K562 (cell line): ENCODE measurements around the gene HSP90AA1. TPM values are rescaled to one million over a fixed set of nuclear protein-coding genes. Genes with fewer than 3 reads are reported as not detected.

ENCODE experiments used
- EP300 ChIP-seq: IDR thresholded peaks from 2 replicates; pipeline ENCODE4 v1.6.1; 2012; ENCODE audit warnings: low read length, improper control_type of control experiment
- ESRRA ChIP-seq: fragments of 450-650 bp; IDR thresholded peaks from 2 replicates; pipeline ENCODE4 v1.6.1; 2014; ENCODE audit warnings: low read depth, mild to moderate bottlenecking, moderate library complexity, borderline replicate concordance
- HNRNPUL1 ChIP-seq: fragments of 200-400 bp; formaldehyde crosslinking; IDR thresholded peaks from 2 replicates; pipeline ENCODE4 v1.6.1; 2017; ENCODE audit warnings: low read length
- MIER1 ChIP-seq: fragments of 450-650 bp; IDR thresholded peaks from 2 replicates; pipeline ENCODE4 v1.6.1; 2016; ENCODE audit warnings: antibody characterized with exemption, mild to moderate bottlenecking, low read depth
- PHF21A ChIP-seq: fragments of 450-650 bp; IDR thresholded peaks from 2 replicates; pipeline ENCODE4 v1.6.1; 2017; ENCODE audit warnings: low read depth, borderline replicate concordance
- PTRF ChIP-seq: fragments of 450-650 bp; IDR thresholded peaks from 2 replicates; pipeline ENCODE4 v1.6.1; 2016; ENCODE audit warnings: mild to moderate bottlenecking, missing genetic modification characterization, missing compliant biosample characterization
- RB1 ChIP-seq: fragments of 450-650 bp; IDR thresholded peaks from 2 replicates; pipeline ENCODE4 v1.6.1; 2017; ENCODE audit warnings: low read depth, mild to moderate bottlenecking
- RCOR1 ChIP-seq, 2 experiments: IDR thresholded peaks; 2 replicates each; pipeline ENCODE4 v1.6.1; 2012; ENCODE audit warnings: low read depth in 2 of 2, low read length in 2 of 2, borderline replicate concordance in 1 of 2, improper control_type of control experiment in 1 of 2
- RNF2 ChIP-seq: sonication (generic); IDR thresholded peaks from 2 replicates; pipeline ENCODE4 v1.6.1; 2016
- TCF7 ChIP-seq: sonication (generic); IDR thresholded peaks from 2 replicates; pipeline ENCODE4 v1.6.1; 2016; ENCODE audit warnings: antibody characterized with exemption, borderline replicate concordance
- ZNF282 ChIP-seq: sonication (generic); formaldehyde crosslinking; IDR thresholded peaks from 2 replicates; pipeline ENCODE4 v1.8.1; 2023; ENCODE audit warnings: missing genetic modification reagents
- ZNF316 ChIP-seq: fragments of 450-650 bp; IDR thresholded peaks from 2 replicates; pipeline ENCODE4 v1.6.1; 2016
- ZNF41 ChIP-seq: fragments of 250-450 bp; sonication (Bioruptor Pico); conservative IDR thresholded peaks from 2 replicates; pipeline ENCODE4 v1.4.0; 2020; ENCODE audit warnings: mild to moderate bottlenecking
- ZNF436 ChIP-seq: fragments of 250-450, 450-650 bp; sonication (Bioruptor Pico); formaldehyde crosslinking; IDR thresholded peaks from 2 replicates; pipeline ENCODE4 v1.7.0; 2020; ENCODE audit warnings: mild to moderate bottlenecking
- ZNF551 ChIP-seq: fragments of 250-450 bp; sonication (Bioruptor Pico); IDR thresholded peaks from 2 replicates; pipeline ENCODE4 v1.5.0; 2021; ENCODE audit warnings: mild to moderate bottlenecking, moderate library complexity
- ZNF707 ChIP-seq: fragments of 250-450 bp; sonication (Bioruptor Pico); conservative IDR thresholded peaks from 2 replicates; pipeline ENCODE4 v1.8.0; 2022; ENCODE audit warnings: inconsistent platforms, mild to moderate bottlenecking, moderate library complexity
- polyA plus RNA-seq, 8 experiments: library from polyadenylated mRNA; depleted of rRNA in 4 of 8; stranded (reverse) in 5 of 8; unstranded in 3 of 8; fragments of >200 nt; fragmentation: Nextera tagmentation in 2 of 8; fragmentation: Illumina TruSeq in 1 of 8; extraction: Ambion mirVana in 2 of 8; extraction: Trizol in 1 of 8; gene quantifications; 2 replicates each; pipeline versions ENCODE4 v1.2.1 to v1.2.3, GENCODE V29; 2011 to 2014; ENCODE audit warnings: inconsistent platforms in 1 of 8, missing spikeins in 1 of 8
- total RNA-seq, 7 experiments: library from RNA; depleted of rRNA in 6 of 7; stranded (reverse); fragments of >200 nt in 6 of 7; fragmentation: Illumina TruSeq in 2 of 7; extraction: Trizol in 2 of 7; gene quantifications; 2 replicates each; pipeline versions ENCODE4 v1.2.1 to v1.2.3, GENCODE V29; 2011 to 2021; ENCODE audit warnings: low replicate concordance in 1 of 7
- TF ChIP-seq, protein P1 (sequence below), 2 experiments: fragments of 450-650 bp; IDR thresholded peaks; 2 replicates each; pipeline ENCODE4 v1.6.1; 2016; ENCODE audit warnings: mild to moderate bottlenecking in 2 of 2, borderline replicate concordance in 1 of 2, low read depth in 1 of 2, moderate library complexity in 1 of 2
- TF ChIP-seq, protein P2 (sequence below), 2 experiments: fragments of 450-650 bp in 1 of 2; IDR thresholded peaks; 2 replicates each; pipeline ENCODE4 v1.6.1; 2011 to 2017; ENCODE audit warnings: low read depth in 2 of 2, antibody characterized with exemption in 1 of 2, borderline replicate concordance in 1 of 2, low read length in 1 of 2, mild to moderate bottlenecking in 1 of 2, mixed read lengths in 1 of 2; ENCODE audit not compliant: control insufficient read depth in 1 of 2

Gene HSP90AA1
- total and polyA plus RNA-seq, 9 of the 15 experiments (the other 6 are each of a cell fraction or from before 2014, with no cell fraction given), result 377 to 1,731 (median 879) TPM

DNA sequence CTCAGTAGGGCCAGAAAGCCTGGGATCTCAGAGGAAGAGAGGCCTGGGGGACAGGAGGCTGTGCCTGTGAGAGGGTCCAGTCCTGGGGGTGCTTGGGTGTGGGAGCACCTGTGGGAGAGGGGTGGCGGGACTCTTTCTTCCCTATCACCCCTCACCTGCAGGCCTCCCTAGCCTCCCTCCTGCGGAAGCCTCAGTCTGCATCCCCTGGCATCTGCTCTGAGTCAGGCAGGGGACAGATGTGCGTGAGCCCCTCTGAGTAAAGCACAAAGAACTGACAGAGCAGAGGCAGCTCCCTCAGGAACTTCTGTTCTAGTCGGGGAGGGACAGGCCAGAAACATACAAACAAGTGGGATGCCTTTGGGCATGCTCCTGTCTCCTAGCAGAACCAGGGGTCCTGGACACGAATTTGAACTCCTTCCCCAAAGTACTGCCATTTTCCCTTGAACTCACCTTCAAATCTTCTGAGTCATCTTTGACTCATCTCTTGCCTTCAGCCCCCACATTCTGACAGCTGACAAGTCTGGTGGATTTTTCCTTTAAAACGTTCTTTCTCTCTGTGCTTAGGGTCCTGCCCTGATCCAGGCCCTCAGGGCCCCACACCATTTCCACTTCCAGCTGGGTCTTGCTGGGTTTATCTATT, 8.5 kb upstream of the HSP90AA1 start (continued):
- TF ChIP-seq, protein P1, sequence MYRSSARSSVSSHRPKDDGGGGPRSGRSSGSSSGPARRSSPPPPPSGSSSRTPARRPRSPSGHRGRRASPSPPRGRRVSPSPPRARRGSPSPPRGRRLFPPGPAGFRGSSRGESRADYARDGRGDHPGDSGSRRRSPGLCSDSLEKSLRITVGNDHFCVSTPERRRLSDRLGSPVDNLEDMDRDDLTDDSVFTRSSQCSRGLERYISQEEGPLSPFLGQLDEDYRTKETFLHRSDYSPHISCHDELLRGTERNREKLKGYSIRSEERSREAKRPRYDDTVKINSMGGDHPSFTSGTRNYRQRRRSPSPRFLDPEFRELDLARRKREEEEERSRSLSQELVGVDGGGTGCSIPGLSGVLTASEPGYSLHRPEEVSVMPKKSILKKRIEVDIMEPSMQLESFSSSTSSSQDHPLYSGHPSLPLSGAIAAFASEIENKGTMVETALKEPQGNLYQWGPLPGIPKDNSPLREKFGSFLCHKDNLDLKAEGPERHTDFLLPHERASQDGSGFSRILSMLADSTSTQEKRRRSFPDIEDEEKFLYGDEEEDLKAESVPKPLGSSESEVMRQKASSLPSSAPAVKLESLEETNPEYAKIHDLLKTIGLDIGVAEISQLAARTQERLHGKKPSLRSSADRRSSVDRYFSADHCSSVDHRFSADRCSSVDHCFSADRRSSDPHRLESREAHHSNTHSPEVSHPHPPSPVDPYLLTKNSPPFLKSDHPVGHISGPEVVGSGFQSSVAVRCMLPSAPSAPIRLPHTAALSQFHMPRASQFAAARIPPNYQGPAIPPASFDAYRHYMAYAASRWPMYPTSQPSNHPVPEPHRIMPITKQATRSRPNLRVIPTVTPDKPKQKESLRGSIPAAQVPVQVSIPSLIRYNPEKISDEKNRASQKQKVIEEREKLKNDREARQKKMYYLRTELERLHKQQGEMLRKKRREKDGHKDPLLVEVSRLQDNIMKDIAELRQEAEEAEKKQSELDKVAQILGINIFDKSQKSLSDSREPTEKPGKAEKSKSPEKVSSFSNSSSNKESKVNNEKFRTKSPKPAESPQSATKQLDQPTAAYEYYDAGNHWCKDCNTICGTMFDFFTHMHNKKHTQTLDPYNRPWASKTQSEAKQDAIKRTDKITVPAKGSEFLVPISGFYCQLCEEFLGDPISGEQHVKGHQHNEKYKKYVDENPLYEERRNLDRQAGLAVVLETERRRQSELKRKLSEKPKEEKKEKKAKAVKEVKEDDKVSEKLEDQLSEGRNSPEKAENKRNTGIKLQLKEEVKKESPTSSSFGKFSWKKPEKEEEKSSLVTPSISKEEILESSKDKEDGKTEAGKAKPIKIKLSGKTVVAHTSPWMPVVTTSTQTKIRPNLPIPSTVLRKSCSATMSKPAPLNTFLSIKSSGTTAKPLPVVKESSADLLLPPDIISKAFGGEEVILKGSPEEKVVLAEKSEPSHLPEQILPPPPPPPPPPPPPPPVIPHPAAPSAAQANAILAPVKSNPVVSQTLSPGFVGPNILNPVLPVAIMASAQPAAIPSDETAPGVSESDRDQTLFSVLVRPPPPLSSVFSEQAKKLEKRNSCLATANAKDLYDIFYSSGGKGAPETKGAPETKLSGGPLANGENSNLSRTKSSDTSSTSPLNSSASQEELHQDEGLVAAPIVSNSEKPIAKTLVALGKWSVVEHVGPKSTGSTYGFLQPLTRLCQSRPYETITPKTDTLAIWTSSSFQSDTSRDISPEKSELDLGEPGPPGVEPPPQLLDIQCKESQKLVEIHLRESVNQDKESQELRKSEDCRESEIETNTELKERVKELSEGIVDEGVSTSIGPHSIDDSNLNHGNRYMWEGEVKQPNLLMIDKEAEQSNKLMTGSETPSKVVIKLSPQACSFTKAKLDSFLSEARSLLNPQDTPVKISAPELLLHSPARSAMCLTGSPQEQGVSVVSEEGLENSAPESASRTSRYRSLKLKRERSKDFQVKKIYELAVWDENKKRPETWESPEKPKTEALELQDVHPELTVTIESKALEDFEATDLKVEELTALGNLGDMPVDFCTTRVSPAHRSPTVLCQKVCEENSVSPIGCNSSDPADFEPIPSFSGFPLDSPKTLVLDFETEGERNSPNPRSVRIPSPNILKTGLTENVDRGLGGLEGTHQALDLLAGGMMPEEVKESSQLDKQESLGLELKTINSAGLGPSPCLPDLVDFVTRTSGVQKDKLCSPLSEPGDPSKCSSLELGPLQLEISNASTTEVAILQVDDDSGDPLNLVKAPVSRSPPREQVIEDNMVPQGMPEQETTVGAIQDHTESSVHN (IDR thresholded peaks at IDR 0.05; ENCODE audit: borderline replicate concordance in 1 of 2, low read depth in 1 of 2), result 0 out of 4 replicates have a peak, but pooled peaks of 1 of the 2 experiments have one; percentile 32
- TF ChIP-seq PTRF (tag), result no peak
- no peak for TF ChIP-seq ZNF551 (CRISPR knock-in tag)
- no peak for TF ChIP-seq PHF21A
- TF ChIP-seq MIER1, result no peak
- 0 out of 2 replicates have a peak, but pooled peaks have one; percentile 7 for TF ChIP-seq EP300
- no peak for TF ChIP-seq ZNF707 (CRISPR knock-in tag)
- no peak for TF ChIP-seq ZNF282
- no peak for TF ChIP-seq ZNF436 (CRISPR knock-in tag)
- TF ChIP-seq RCOR1 (IDR thresholded peaks at IDR 0.05; ENCODE audit: borderline replicate concordance in 1 of 2, low read depth in 2 of 2, low read length in 2 of 2), result no peak; a peak in 1 of 4 replicates
- no peak for TF ChIP-seq TCF7
- TF ChIP-seq ZNF316, result peak; percentile 37
- peak; percentile 82 for TF ChIP-seq ESRRA
- TF ChIP-seq ZNF41 (CRISPR knock-in tag), result no peak
- TF ChIP-seq HNRNPUL1, result no peak
- TF ChIP-seq RNF2, result no peak
- TF ChIP-seq, protein P2, sequence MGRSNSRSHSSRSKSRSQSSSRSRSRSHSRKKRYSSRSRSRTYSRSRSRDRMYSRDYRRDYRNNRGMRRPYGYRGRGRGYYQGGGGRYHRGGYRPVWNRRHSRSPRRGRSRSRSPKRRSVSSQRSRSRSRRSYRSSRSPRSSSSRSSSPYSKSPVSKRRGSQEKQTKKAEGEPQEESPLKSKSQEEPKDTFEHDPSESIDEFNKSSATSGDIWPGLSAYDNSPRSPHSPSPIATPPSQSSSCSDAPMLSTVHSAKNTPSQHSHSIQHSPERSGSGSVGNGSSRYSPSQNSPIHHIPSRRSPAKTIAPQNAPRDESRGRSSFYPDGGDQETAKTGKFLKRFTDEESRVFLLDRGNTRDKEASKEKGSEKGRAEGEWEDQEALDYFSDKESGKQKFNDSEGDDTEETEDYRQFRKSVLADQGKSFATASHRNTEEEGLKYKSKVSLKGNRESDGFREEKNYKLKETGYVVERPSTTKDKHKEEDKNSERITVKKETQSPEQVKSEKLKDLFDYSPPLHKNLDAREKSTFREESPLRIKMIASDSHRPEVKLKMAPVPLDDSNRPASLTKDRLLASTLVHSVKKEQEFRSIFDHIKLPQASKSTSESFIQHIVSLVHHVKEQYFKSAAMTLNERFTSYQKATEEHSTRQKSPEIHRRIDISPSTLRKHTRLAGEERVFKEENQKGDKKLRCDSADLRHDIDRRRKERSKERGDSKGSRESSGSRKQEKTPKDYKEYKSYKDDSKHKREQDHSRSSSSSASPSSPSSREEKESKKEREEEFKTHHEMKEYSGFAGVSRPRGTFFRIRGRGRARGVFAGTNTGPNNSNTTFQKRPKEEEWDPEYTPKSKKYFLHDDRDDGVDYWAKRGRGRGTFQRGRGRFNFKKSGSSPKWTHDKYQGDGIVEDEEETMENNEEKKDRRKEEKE (IDR thresholded peaks at IDR 0.05; ENCODE audit: borderline replicate concordance in 1 of 2, control insufficient read depth in 1 of 2, low read depth in 2 of 2, low read length in 1 of 2), result no peak
- no peak for TF ChIP-seq RB1
